Stimulated activated CD4-positive, alpha-beta T cell treated with anti-CD3 and anti-CD28 coated beads, Interleukin-4, amount 100 ng/mL, for 1 hour (primary cell): ENCODE results near the gene CNPY1.

Experiments
- DNase-seq: peaks from one replicate; pipeline ENCODE4 v3.0.0-alpha.2; 2020

The CNPY1 gene

GRCh38 chr7:155464948-155465739 is 81.2 kb downstream of the CNPY1 start:
- DNase-seq = no peak

GRCh38 chr7:155464183-155464582 is 82.2 kb downstream of the CNPY1 start:
- no peak for DNase-seq

- no peak for DNase-seq
Observed at GRCh38 chr7:155463114-155463811, 83.1 kb downstream of the CNPY1 start.

GRCh38 chr7:155462163-155462735 is 84.1 kb downstream of the CNPY1 start:
- DNase-seq = no peak

- DNase-seq = no peak
Observed at GRCh38 chr7:155461631-155462030, 84.7 kb downstream of the CNPY1 start.

GRCh38 chr7:155460926-155461613 is 85.3 kb downstream of the CNPY1 start:
- DNase-seq = no peak

- no peak for DNase-seq
Observed at GRCh38 chr7:155459700-155460461, 86.5 kb downstream of the CNPY1 start.

GRCh38 chr7:155458878-155459699 is 87.3 kb downstream of the CNPY1 start:
- DNase-seq = no peak

- no peak for DNase-seq
Observed at GRCh38 chr7:155458111-155458877, 88.1 kb downstream of the CNPY1 start, which contains the start of gene EN2. TSS of gene EN2 (plus strand) at chr7:155458129. CDS start at chr7:155458378, 249 bp downstream.

- DNase-seq = no peak
Observed at GRCh38 chr7:155457544-155458110, 88.7 kb downstream of the CNPY1 start.

GRCh38 chr7:155456738-155457543 is 89.4 kb downstream of the CNPY1 start:
- peak; percentile 36 for DNase-seq

GRCh38 chr7:155455776-155456737 is 90.3 kb downstream of the CNPY1 start:
- no peak for DNase-seq

- no peak for DNase-seq
Observed at GRCh38 chr7:155455132-155455693, 91.1 kb downstream of the CNPY1 start.

- no peak for DNase-seq
Observed at GRCh38 chr7:155454183-155455112, 91.9 kb downstream of the CNPY1 start.

GRCh38 chr7:155453296-155454182 is 92.8 kb downstream of the CNPY1 start:
- no peak for DNase-seq
